Measurements from ENCODE around the gene CDC42SE2. TPM values are rescaled to one million over a fixed set of nuclear protein-coding genes. Genes with fewer than 3 reads are reported as not detected.
"Not testable (repeated sequence)": the region's sequence is repeated elsewhere in the genome, so short reads cannot be mapped to it uniquely, and the experiment has no call there.

The CDC42SE2 gene
- total RNA-seq, 2 experiments from 2014 or later = 106 to 108 TPM

GRCh38 chr5:131399007-131399406 is 135.2 kb downstream of the CDC42SE2 start:
- peaks cover 18% of the 10 kb centered on the region for H3K9me3 Mint-ChIP-seq
- H3K4me1 Mint-ChIP-seq (ENCODE audit: low read depth) = peaks cover 53% of the 10 kb centered on the region
- peaks cover 78% of the 10 kb centered on the region for H3K36me3 Mint-ChIP-seq (ENCODE audit: low read depth)
- H3K27ac Mint-ChIP-seq = peak overlapping the region; percentile 96
- intact Hi-C loops (cut with micrococcal nuclease); H3K4me3 Mint-ChIP-seq; H3K27me3 Mint-ChIP-seq (ENCODE audit: low read depth); DNase-seq; CTCF ChIA-PET: not testable (repeated sequence)

GRCh38 chr5:131400585-131400984 is 136.7 kb downstream of the CDC42SE2 start:
- H3K4me3 Mint-ChIP-seq = no peak overlapping the region
- DNase-seq = no peak
- peak overlapping the region; percentile 10 for H3K27ac Mint-ChIP-seq
- H3K27me3 Mint-ChIP-seq (ENCODE audit: low read depth) = no peaks in the 10 kb centered on the region
- intact Hi-C loops (cut with micrococcal nuclease) = no loop called here
- peaks cover 18% of the 10 kb centered on the region for H3K9me3 Mint-ChIP-seq
- H3K36me3 Mint-ChIP-seq (ENCODE audit: low read depth) = peaks cover 75% of the 10 kb centered on the region
- peaks cover 43% of the 10 kb centered on the region for H3K4me1 Mint-ChIP-seq (ENCODE audit: low read depth)
- CTCF ChIA-PET = interaction anchor here (0.5 kb wide), 1 partner anchor 16 kb away, joined by 4 read pairs; no protein-coding TSS in a partner anchor

- H3K27ac Mint-ChIP-seq = peak overlapping the region; percentile 46
- intact Hi-C loops (cut with micrococcal nuclease) = no loop called here
- peaks cover 18% of the 10 kb centered on the region for H3K4me1 Mint-ChIP-seq (ENCODE audit: low read depth)
- H3K9me3 Mint-ChIP-seq = peaks cover 13% of the 10 kb centered on the region
- H3K4me3 Mint-ChIP-seq = no peak overlapping the region
- H3K27me3 Mint-ChIP-seq (ENCODE audit: low read depth) = no peaks in the 10 kb centered on the region
- CTCF ChIA-PET = interaction anchor here (0.9 to 1.2 kb wide), 2 partner anchors 10 to 603 kb away, joined by 3 to 5 read pairs; no protein-coding TSS in a partner anchor
- DNase-seq = no peak
- peaks cover 74% of the 10 kb centered on the region for H3K36me3 Mint-ChIP-seq (ENCODE audit: low read depth)
Measured at GRCh38 chr5:131405674-131406073, 141.8 kb downstream of the CDC42SE2 start.

- no peaks in the 10 kb centered on the region for H3K27me3 Mint-ChIP-seq (ENCODE audit: low read depth)
Measured at GRCh38 chr5:131406076-131406475, 142.2 kb downstream of the CDC42SE2 start.

GRCh38 chr5:131406975-131407638 is 143.3 kb downstream of the CDC42SE2 start:
- H3K36me3 Mint-ChIP-seq (ENCODE audit: low read depth) = peaks cover 67% of the 10 kb centered on the region
- intact Hi-C loops (cut with micrococcal nuclease) = no loop called here
- CTCF ChIA-PET = interaction anchor here (0.6 to 1.2 kb wide), 3 partner anchors 9 to 160 kb away, joined by 3 to 5 read pairs (median 3); no protein-coding TSS in a partner anchor
- H3K9me3 Mint-ChIP-seq = peaks cover 7% of the 10 kb centered on the region
- H3K27me3 Mint-ChIP-seq (ENCODE audit: low read depth) = no peaks in the 10 kb centered on the region
- no peak for DNase-seq
- H3K4me3 Mint-ChIP-seq = no peak overlapping the region
- peak overlapping the region; percentile 39 for H3K27ac Mint-ChIP-seq
- peaks cover 16% of the 10 kb centered on the region for H3K4me1 Mint-ChIP-seq (ENCODE audit: low read depth)

More at GRCh38 chr5:131406076-131406475, 142.2 kb downstream of the CDC42SE2 start:
- H3K36me3 Mint-ChIP-seq (ENCODE audit: low read depth) = peaks cover 74% of the 10 kb centered on the region
- CTCF ChIA-PET = interaction anchor here (0.9 to 1.2 kb wide), 2 partner anchors 10 to 603 kb away, joined by 3 to 5 read pairs; no protein-coding TSS in a partner anchor
- no peak overlapping the region for H3K4me3 Mint-ChIP-seq
- peaks cover 16% of the 10 kb centered on the region for H3K4me1 Mint-ChIP-seq (ENCODE audit: low read depth)
- intact Hi-C loops (cut with micrococcal nuclease) = no loop called here
- H3K9me3 Mint-ChIP-seq = peaks cover 11% of the 10 kb centered on the region
- DNase-seq = no peak
- H3K27ac Mint-ChIP-seq = peak overlapping the region; percentile 46

GRCh38 chr5:131413605-131414559 is 150.0 kb downstream of the CDC42SE2 start:
- DNase-seq = peak; percentile 61
- H3K4me1 Mint-ChIP-seq (ENCODE audit: low read depth) = peaks cover 37% of the 10 kb centered on the region
- CTCF ChIA-PET = interaction anchor here (0.6 to 1.4 kb wide), 4 partner anchors 10 to 954 kb away, joined by 3 to 6 read pairs (median 4); no protein-coding TSS in a partner anchor

GRCh38 chr5:131416729-131417128 is 152.9 kb downstream of the CDC42SE2 start:
- intact Hi-C loops (cut with micrococcal nuclease) = loop anchor here (1.0 to 10.0 kb wide), 10 partner anchors 20 to 1644 kb away; partner anchors contain the start of gene HINT1
- Mint-ChIP-seq H3K27ac (peak overlapping the region; percentile 81), H3K9me3 (no peaks in the 10 kb centered on the region), H3K36me3 (ENCODE audit: low read depth) (peaks cover 5% of the 10 kb centered on the region), H3K27me3 (ENCODE audit: low read depth) (no peaks in the 10 kb centered on the region), H3K4me1 (ENCODE audit: low read depth) (peaks cover 41% of the 10 kb centered on the region), H3K4me3 (peak overlapping the region; percentile 34)
- CTCF ChIA-PET = interaction anchor here (0.6 to 1.2 kb wide), 14 partner anchors 10 to 1280 kb away, joined by 3 to 7 read pairs (median 4); partner anchors contain the start of genes CDC42SE2 and HINT1
- DNase-seq = no peak

More at GRCh38 chr5:131413605-131414559, 150.0 kb downstream of the CDC42SE2 start:
- intact Hi-C loops (cut with micrococcal nuclease) = loop anchor here (10.0 kb wide), 1 partner anchor 689 kb away; no protein-coding TSS in a partner anchor
- H3K4me3 Mint-ChIP-seq = no peak overlapping the region
- H3K27me3 Mint-ChIP-seq (ENCODE audit: low read depth) = no peaks in the 10 kb centered on the region
- no peaks in the 10 kb centered on the region for H3K9me3 Mint-ChIP-seq
- peaks cover 25% of the 10 kb centered on the region for H3K36me3 Mint-ChIP-seq (ENCODE audit: low read depth)
- H3K27ac Mint-ChIP-seq = peak overlapping the region; percentile 90

- Mint-ChIP-seq H3K27ac (peak overlapping the region; percentile 81), H3K9me3 (no peaks in the 10 kb centered on the region), H3K27me3 (ENCODE audit: low read depth) (no peaks in the 10 kb centered on the region), H3K36me3 (ENCODE audit: low read depth) (peaks cover 5% of the 10 kb centered on the region), H3K4me3 (peak overlapping the region; percentile 34), H3K4me1 (ENCODE audit: low read depth) (peaks cover 41% of the 10 kb centered on the region)
- DNase-seq = peak; percentile 95
- CTCF ChIA-PET = interaction anchor here (0.7 to 1.0 kb wide), 3 partner anchors 252 to 546 kb away, joined by 3 to 4 read pairs (median 4); partner anchors contain the start of gene HINT1
- intact Hi-C loops (cut with micrococcal nuclease) = loop anchor here (1.0 to 10.0 kb wide), 10 partner anchors 21 to 1645 kb away; partner anchors contain the start of gene HINT1
Measured at GRCh38 chr5:131417240-131417869, 153.5 kb downstream of the CDC42SE2 start.

- intact Hi-C loops (cut with micrococcal nuclease) = loop anchor here (5.0 to 10.0 kb wide), 3 partner anchors 694 to 1647 kb away; no protein-coding TSS in a partner anchor
- no peak for DNase-seq
- Mint-ChIP-seq H3K9me3 (no peaks in the 10 kb centered on the region), H3K4me3 (no peak overlapping the region), H3K27me3 (ENCODE audit: low read depth) (no peaks in the 10 kb centered on the region), H3K27ac (no peak overlapping the region), H3K4me1 (ENCODE audit: low read depth) (peaks cover 36% of the 10 kb centered on the region), H3K36me3 (ENCODE audit: low read depth) (peaks cover 9% of the 10 kb centered on the region)
- CTCF ChIA-PET = interaction anchor here (0.6 to 0.7 kb wide), 2 partner anchors 251 to 506 kb away, joined by 3 read pairs; no protein-coding TSS in a partner anchor
Measured at GRCh38 chr5:131418846-131419245, 155.0 kb downstream of the CDC42SE2 start.

GRCh38 chr5:131419877-131420276 is 156.0 kb downstream of the CDC42SE2 start:
- Mint-ChIP-seq H3K9me3 (no peaks in the 10 kb centered on the region), H3K4me1 (ENCODE audit: low read depth) (peaks cover 26% of the 10 kb centered on the region), H3K4me3 (no peak overlapping the region), H3K27me3 (ENCODE audit: low read depth) (no peaks in the 10 kb centered on the region), H3K27ac (peak overlapping the region; percentile 34), H3K36me3 (ENCODE audit: low read depth) (peaks cover 9% of the 10 kb centered on the region)
- CTCF ChIA-PET = interaction anchor here (0.7 to 0.8 kb wide), 3 partner anchors 22 to 1058 kb away, joined by 3 read pairs; no protein-coding TSS in a partner anchor
- no peak for DNase-seq
- intact Hi-C loops (cut with micrococcal nuclease) = loop anchor here (5.0 to 10.0 kb wide), 4 partner anchors 377 to 1648 kb away; partner anchors contain the start of gene FNIP1

- peaks cover 7% of the 10 kb centered on the region for H3K36me3 Mint-ChIP-seq (ENCODE audit: low read depth)
- intact Hi-C loops (cut with micrococcal nuclease) = loop anchor here (1.0 to 5.0 kb wide), 5 partner anchors 166 to 640 kb away; partner anchors contain the start of genes FNIP1 and RAPGEF6
Measured at GRCh38 chr5:131423056-131423455, 159.2 kb downstream of the CDC42SE2 start.

More at GRCh38 chr5:131423056-131423455, 159.2 kb downstream of the CDC42SE2 start:
- DNase-seq = no peak
- Mint-ChIP-seq H3K9me3 (no peaks in the 10 kb centered on the region), H3K27ac (peak overlapping the region; percentile 48), H3K4me3 (no peak overlapping the region), H3K4me1 (ENCODE audit: low read depth) (peaks cover 12% of the 10 kb centered on the region), H3K27me3 (ENCODE audit: low read depth) (no peaks in the 10 kb centered on the region)
- CTCF ChIA-PET = interaction anchor here (0.6 to 2.5 kb wide), 12 partner anchors 9 to 585 kb away, joined by 3 to 12 read pairs (median 4); no protein-coding TSS in a partner anchor

Measured in activated naive CD4-positive, alpha-beta T cell treated with anti-CD3 and anti-CD28 coated beads for 36 hours (primary cell).